Ovary (tissue), 9 donors: ENCODE results near the gene GRK7. TPM values are rescaled to one million over a fixed set of nuclear protein-coding genes. Genes with fewer than 3 reads are reported as not detected.

Source experiments
- DNase-seq, 5 donors: peaks; one replicate each; pipeline ENCODE4 v3.0.0-alpha.2; 2019 to 2020
- H3K27ac ChIP-seq, 2 donors: fragments of 200-600 bp; one replicate each; pipeline versions ENCODE4 v1.5.1 to v1.8.0; 2019 to 2022
- H3K27me3 ChIP-seq: fragments of 200-600 bp; one replicate; pipeline ENCODE4 v1.8.0; 2022
- H3K36me3 ChIP-seq: fragments of 200-600 bp; sonication (generic); one replicate; pipeline ENCODE4 v1.5.1; 2019
- H3K4me1 ChIP-seq: one replicate; pipeline ENCODE4 v1.8.1; 2013; ENCODE audit warnings: mild to moderate bottlenecking, moderate library complexity; ENCODE audit not compliant: insufficient read depth
- H3K4me3 ChIP-seq: fragments of 200-600 bp; sonication (generic); one replicate; pipeline ENCODE4 v1.5.1; 2017
- H3K9me3 ChIP-seq, 2 donors: fragments of 200-600 bp in 1 of 2; sonication (generic) in 1 of 2; one replicate each; pipeline versions ENCODE4 v1.5.1 to v1.8.1; 2013 to 2019; ENCODE audit warnings: mild to moderate bottlenecking in 1 of 2, moderate library complexity in 1 of 2
- EP300 ChIP-seq: sonication (generic); formaldehyde crosslinking; IDR thresholded peaks from one replicate; pipeline ENCODE4 v1.6.1; 2017; ENCODE audit warnings: antibody characterized with exemption
- POLR2A ChIP-seq: fragments of 450-650 bp; IDR thresholded peaks from one replicate; pipeline ENCODE4 v1.6.1; 2017; ENCODE audit warnings: antibody characterized with exemption, mild to moderate bottlenecking, moderate library complexity
- WGBS, 3 donors: extraction: QIAGEN DNeasy Blood & Tissue Kit in 1 of 3; methylation state at CpG; one replicate each; pipeline versions ENCODE4 v1.1.5 to v1.1.7; 2013 to 2017; 5-methylcytosine and 5-hydroxymethylcytosine counted together
- intact Hi-C, 4 donors: fragments of 100-400 bp; cut with DNase I; formaldehyde crosslinking; loops; one replicate each; pipeline versions ENCODE4 v1.11.0 to v1.15.1; 2022 to 2023
- polyA plus RNA-seq, 2 donors: library from polyadenylated mRNA; stranded (reverse); fragments of 200-250 nt in 1 of 2; fragments of 350-450 nt in 1 of 2; fragmentation: Illumina TruSeq in 1 of 2; extraction: RNeasy Lipid Tissue Mini Kit (QIAGEN cat#74804) in 1 of 2; gene quantifications; one replicate each; pipeline ENCODE4 v1.2.3, GENCODE V29; 2013 to 2014
- total RNA-seq, 7 donors: library from RNA; depleted of rRNA in 2 of 7; stranded (reverse); fragments of >200 nt in 2 of 7; fragmentation: NEBNext Ultra II Directional in 3 of 7; extraction: Animal tissue kit (Norgen Biotek cat#: 25700) in 3 of 7; gene quantifications; one replicate each; pipeline versions ENCODE4 v1.1.0 to v1.2.4, GENCODE V29; 2016 to 2023
- TF ChIP-seq, protein P1 (sequence below), 3 donors: fragments of 450-650 bp in 2 of 3; fragments of 200-600 bp in 1 of 3; IDR thresholded peaks; one replicate each; pipeline versions ENCODE4 v1.5.1 to v1.8.0; 2016 to 2022; ENCODE audit warnings: antibody characterized with exemption in 3 of 3, mild to moderate bottlenecking in 1 of 3
- donor health status: DM: no; HTN: no; CAD: no; lungs with moderate emphysema.
- donor health status: DM: no; HTN: no; CAD: no.
- donor health status: Bipolar disorder and iron deficiency.
- donor health status: DM: yes; HTN: yes; CAD: no.
- donor health status: DM: no; HTN: no; CAD: no.
- donor health status: DM: yes; HTN: yes; CAD: no.

GRK7 gene
- total and polyA plus RNA-seq, 9 donors = 0.02 to 0.13 (median 0.10) TPM; not detected in 5

DNA sequence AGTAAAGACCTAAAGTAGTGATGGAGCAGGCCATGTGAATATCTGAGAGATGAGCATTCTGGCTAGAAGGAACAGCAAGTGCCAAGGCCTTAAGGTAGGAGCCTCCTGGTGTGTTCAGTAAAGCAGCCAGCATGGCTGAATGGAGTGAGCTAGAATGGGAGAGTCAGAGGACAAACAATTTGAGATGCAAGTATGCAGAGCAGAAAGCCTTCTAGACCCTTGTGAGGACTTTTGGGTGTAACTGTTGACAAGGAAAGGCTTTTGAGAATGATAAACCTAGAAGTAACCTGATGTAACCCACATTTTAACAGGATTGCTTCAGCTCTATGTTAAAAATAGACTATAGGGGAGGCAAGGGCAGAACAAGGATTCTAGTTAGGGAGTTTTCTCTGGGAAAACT lies 40.0 kb upstream of the GRK7 start:
- intact Hi-C loops = no loop called here
- no peak overlapping the region for H3K4me3 ChIP-seq
- no peaks in the 10 kb centered on the region for H3K4me1 ChIP-seq
- H3K27ac ChIP-seq = no peak overlapping the region
- no peak for DNase-seq
- H3K27me3 ChIP-seq = no peaks in the 10 kb centered on the region
- H3K36me3 ChIP-seq = no peaks in the 10 kb centered on the region
- no peaks in the 10 kb centered on the region for H3K9me3 ChIP-seq
- TF ChIP-seq POLR2A = no peak
- no peak for TF ChIP-seq EP300
- TF ChIP-seq, protein P1, sequence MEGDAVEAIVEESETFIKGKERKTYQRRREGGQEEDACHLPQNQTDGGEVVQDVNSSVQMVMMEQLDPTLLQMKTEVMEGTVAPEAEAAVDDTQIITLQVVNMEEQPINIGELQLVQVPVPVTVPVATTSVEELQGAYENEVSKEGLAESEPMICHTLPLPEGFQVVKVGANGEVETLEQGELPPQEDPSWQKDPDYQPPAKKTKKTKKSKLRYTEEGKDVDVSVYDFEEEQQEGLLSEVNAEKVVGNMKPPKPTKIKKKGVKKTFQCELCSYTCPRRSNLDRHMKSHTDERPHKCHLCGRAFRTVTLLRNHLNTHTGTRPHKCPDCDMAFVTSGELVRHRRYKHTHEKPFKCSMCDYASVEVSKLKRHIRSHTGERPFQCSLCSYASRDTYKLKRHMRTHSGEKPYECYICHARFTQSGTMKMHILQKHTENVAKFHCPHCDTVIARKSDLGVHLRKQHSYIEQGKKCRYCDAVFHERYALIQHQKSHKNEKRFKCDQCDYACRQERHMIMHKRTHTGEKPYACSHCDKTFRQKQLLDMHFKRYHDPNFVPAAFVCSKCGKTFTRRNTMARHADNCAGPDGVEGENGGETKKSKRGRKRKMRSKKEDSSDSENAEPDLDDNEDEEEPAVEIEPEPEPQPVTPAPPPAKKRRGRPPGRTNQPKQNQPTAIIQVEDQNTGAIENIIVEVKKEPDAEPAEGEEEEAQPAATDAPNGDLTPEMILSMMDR (IDR thresholded peaks at IDR 0.05) = no peak

DNA sequence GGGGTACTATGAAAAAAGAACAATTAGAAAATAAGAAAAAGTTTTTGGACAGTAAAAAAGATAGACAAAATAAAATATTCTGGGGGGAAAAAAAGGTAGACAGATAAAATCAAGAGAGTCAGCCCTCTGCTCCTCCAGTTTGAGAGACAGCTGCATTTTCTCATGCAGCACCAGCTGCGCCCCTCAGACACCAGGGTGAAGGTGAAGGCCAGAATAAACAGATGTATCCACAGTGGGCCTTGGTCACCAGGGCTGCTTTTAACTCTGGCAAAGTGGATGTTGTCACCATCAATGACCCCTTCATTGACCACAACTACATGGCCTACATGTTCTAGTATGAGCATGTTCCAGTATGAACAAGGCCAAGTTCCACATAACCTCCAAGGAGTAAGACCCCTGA lies 39.0 kb upstream of the GRK7 start:
- intact Hi-C loops = no loop called here
- Histone ChIP-seq H3K9me3 (no peaks in the 10 kb centered on the region), H3K4me1 (no peaks in the 10 kb centered on the region), H3K4me3 (no peak overlapping the region), H3K27ac (no peak overlapping the region), H3K27me3 (no peaks in the 10 kb centered on the region), H3K36me3 (no peaks in the 10 kb centered on the region)
- 88 to 100% (median 96%) methylated on average over 1 of the region's 1 CpG for WGBS, 3 donors
- DNase-seq = no peak
- TF ChIP-seq, protein P1 (IDR thresholded peaks at IDR 0.05) = no peak
- TF ChIP-seq EP300 = no peak
- no peak for TF ChIP-seq POLR2A

DNA sequence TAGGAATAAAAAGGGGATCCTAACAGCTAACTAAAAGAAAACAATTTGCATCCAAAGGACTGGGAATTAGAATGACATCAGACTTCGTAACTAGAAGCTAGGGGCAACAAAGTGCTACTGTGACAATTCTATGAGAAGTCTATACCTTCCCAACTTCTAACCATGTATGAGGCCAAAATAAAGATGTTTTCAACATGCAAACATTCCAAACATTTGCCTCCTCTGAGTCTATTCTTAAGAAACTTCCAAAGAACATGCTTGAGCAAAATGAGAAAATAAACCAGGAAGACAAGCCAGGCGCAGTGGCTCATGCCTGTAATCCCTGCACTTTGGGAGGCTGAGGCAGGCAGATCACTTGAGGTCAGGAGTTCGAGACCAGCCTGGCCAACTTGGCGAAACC lies 38.2 kb upstream of the GRK7 start:
- TF ChIP-seq, protein P1 (IDR thresholded peaks at IDR 0.05) = no peak
- TF ChIP-seq POLR2A (no peak), EP300 (no peak)
- Histone ChIP-seq H3K9me3 (no peaks in the 10 kb centered on the region), H3K36me3 (no peaks in the 10 kb centered on the region), H3K4me3 (no peak overlapping the region), H3K27ac (no peak overlapping the region), H3K4me1 (no peaks in the 10 kb centered on the region), H3K27me3 (no peaks in the 10 kb centered on the region)
- WGBS, 3 donors = 91 to 98% (median 95%) methylated on average over 4 of the region's 4 CpGs
- intact Hi-C loops = no loop called here
- no peak for DNase-seq

DNA sequence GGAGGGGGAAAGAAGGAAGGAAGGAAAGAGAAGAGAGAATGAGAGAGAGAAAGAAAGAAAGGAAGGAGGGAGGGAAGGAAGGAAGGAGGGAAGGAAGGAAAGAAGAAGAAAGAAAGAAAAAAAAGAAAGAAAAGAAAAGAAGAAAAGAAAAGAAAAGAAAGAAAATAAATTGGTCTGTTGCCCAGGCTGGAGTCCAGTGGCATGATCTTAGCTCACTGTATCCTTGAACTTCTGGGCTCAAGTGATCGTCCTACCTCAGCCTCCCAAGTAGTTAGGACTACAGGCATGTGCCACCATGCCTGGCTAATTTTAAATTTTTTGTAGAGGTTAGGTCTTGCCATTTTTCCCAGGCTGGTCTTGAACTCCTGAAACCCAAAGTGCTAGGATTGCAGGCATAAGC lies 36.7 kb upstream of the GRK7 start:
- Histone ChIP-seq H3K27ac (no peak overlapping the region), H3K4me3 (no peak overlapping the region), H3K4me1 (no peaks in the 10 kb centered on the region), H3K27me3 (no peaks in the 10 kb centered on the region), H3K9me3 (no peaks in the 10 kb centered on the region), H3K36me3 (no peaks in the 10 kb centered on the region)
- TF ChIP-seq, protein P1 (IDR thresholded peaks at IDR 0.05) = no peak
- TF ChIP-seq EP300 (no peak), POLR2A (no peak)
- intact Hi-C loops = no loop called here
- 30 to 50% (median 46%) methylated on average over 1 of the region's 1 CpG for WGBS, 3 donors
- DNase-seq = no peak
